Lower lobe of right lung (tissue), 2 donors: ENCODE data around the gene COL11A2. TPM values are rescaled to one million over a fixed set of nuclear protein-coding genes. Genes with fewer than 3 reads are reported as not detected.

ENCODE experiments used
- ATAC-seq, 2 donors: fragments of 200-7000 bp; cut with Tn5 transposase; one replicate each; pipeline ENCODE4 v1.9.1; 2020 to 2022; ENCODE audit warnings: mild to moderate bottlenecking in 2 of 2, moderate library complexity in 2 of 2
- DNase-seq: peaks from one replicate; pipeline ENCODE4 v3.0.0-alpha.2; 2020
- H3K27ac ChIP-seq: fragments of 200-600 bp; one replicate; pipeline ENCODE4 v1.8.0; 2022
- H3K27me3 ChIP-seq: fragments of 200-600 bp; one replicate; pipeline ENCODE4 v1.8.0; 2022; ENCODE audit warnings: low read depth
- H3K36me3 ChIP-seq: fragments of 200-600 bp; one replicate; pipeline ENCODE4 v1.8.0; 2022; ENCODE audit warnings: mild to moderate bottlenecking
- H3K4me1 ChIP-seq: fragments of 200-600 bp; one replicate; pipeline ENCODE4 v1.8.0; 2022
- H3K4me3 ChIP-seq: fragments of 200-600 bp; one replicate; pipeline ENCODE4 v1.8.0; 2022; ENCODE audit warnings: mild to moderate bottlenecking
- H3K9me3 ChIP-seq: fragments of 200-600 bp; one replicate; pipeline ENCODE4 v1.8.0; 2022
- intact Hi-C: fragments of 100-400 bp; cut with DNase I; formaldehyde crosslinking; loops from one replicate; pipeline ENCODE4 v1.11.0; 2022
- total RNA-seq: library from RNA; stranded (reverse); fragmentation: NEBNext Ultra II Directional; extraction: Animal tissue kit (Norgen Biotek cat#: 25700); gene quantifications from one replicate; pipeline ENCODE4 v1.2.1, GENCODE V29; 2021
- TF ChIP-seq, protein P1 (sequence below): fragments of 200-600 bp; IDR thresholded peaks from one replicate; pipeline ENCODE4 v1.8.0; 2022; ENCODE audit warnings: antibody characterized with exemption, mild to moderate bottlenecking
- donor health status: DM: no; HTN: yes; CAD: no; lungs with severe emphysema.

COL11A2 gene
- total RNA-seq, 1 donor from 2014 or later = 0.77 TPM

DNA sequence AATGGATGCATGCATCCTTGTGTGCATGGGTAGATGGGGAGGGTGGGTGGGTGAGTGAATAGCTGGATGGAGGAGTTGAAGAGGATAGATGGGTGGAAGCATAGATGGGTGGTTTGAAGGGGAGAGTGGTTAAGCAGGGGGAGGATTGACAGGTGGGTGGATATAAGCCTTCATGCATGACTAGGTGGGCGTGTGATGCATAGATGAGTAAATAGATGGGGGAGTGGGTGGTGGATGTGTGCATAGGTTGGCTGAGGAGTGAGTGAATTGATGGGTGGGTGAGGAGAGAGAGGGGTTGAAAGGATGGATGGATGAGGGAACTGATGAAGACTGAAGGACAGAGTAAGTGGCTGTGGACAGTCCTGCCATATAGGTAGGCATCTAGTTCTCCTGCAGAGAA, 4.5 kb downstream of the COL11A2 start:
- intact Hi-C loops = no loop called here
- no peak overlapping the region for H3K27ac ChIP-seq
- H3K4me3 ChIP-seq = no peak overlapping the region
- H3K36me3 ChIP-seq = no peaks in the 10 kb centered on the region
- DNase-seq (no peak), ATAC-seq (no peak)
- H3K9me3 ChIP-seq = no peaks in the 10 kb centered on the region
- peaks cover 16% of the 10 kb centered on the region for H3K4me1 ChIP-seq
- TF ChIP-seq, protein P1, sequence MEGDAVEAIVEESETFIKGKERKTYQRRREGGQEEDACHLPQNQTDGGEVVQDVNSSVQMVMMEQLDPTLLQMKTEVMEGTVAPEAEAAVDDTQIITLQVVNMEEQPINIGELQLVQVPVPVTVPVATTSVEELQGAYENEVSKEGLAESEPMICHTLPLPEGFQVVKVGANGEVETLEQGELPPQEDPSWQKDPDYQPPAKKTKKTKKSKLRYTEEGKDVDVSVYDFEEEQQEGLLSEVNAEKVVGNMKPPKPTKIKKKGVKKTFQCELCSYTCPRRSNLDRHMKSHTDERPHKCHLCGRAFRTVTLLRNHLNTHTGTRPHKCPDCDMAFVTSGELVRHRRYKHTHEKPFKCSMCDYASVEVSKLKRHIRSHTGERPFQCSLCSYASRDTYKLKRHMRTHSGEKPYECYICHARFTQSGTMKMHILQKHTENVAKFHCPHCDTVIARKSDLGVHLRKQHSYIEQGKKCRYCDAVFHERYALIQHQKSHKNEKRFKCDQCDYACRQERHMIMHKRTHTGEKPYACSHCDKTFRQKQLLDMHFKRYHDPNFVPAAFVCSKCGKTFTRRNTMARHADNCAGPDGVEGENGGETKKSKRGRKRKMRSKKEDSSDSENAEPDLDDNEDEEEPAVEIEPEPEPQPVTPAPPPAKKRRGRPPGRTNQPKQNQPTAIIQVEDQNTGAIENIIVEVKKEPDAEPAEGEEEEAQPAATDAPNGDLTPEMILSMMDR = no peak
- H3K27me3 ChIP-seq = peaks cover 28% of the 10 kb centered on the region

DNA sequence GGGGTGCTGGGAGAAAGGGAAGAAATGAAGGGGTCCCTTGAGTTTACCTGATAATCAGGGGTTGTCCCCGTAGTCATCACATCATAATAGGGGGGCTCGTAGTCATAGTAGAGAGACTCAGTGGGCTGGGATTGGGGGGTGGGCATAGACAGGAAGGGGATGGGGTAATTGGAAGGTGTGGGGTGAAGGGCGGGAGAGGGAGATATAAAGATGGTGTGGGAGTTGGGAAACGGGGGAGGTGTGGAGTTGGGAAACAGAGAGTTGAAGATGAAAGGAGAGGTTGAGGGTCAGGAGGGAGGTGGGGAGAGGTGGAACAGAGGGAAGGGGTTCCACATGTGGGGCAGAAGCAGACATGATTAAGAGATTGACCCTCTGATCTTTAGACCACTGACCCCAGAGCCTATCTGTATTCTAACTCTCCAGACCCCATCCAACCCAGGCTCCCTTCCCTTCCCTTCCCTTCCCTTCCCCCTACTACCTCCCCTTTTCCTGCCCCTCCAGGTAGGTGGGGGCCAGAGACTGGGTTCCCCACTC, 6.5 kb downstream of the COL11A2 start:
- no peak for ATAC-seq
- no peak for DNase-seq
- H3K4me1 ChIP-seq = no peaks in the 10 kb centered on the region
- H3K4me3 ChIP-seq = no peak overlapping the region
- H3K27me3 ChIP-seq = peaks cover 12% of the 10 kb centered on the region
- H3K36me3 ChIP-seq = no peaks in the 10 kb centered on the region
- TF ChIP-seq, protein P1 = no peak
- H3K9me3 ChIP-seq = no peaks in the 10 kb centered on the region
- intact Hi-C loops = no loop called here
- no peak overlapping the region for H3K27ac ChIP-seq

DNA sequence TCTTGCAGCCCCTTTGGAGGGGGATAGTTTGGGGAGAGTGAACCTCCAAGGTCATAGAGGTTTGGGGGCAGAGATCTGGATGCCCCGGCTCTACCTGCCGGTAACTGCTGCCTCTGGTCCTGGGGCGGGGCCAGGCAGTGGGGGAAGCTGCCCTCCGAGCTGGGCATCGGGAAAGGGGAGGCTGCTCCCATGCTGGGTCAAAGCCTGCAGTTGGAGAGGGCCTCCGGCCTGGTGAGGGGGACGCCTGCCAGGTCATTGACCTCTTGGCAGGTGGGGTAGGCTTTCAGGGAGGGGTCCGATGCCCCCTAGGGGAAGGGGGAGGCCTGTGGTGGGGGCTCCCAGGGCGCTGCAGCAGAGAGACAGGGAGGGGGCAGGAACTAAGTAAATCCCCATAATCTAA, 7.1 kb downstream of the COL11A2 start:
- no peaks in the 10 kb centered on the region for H3K4me1 ChIP-seq
- intact Hi-C loops = no loop called here
- TF ChIP-seq, protein P1 = no peak
- H3K4me3 ChIP-seq = no peak overlapping the region
- ATAC-seq (no peak), DNase-seq (no peak)
- H3K27ac ChIP-seq = no peak overlapping the region
- peaks cover 8% of the 10 kb centered on the region for H3K27me3 ChIP-seq
- no peaks in the 10 kb centered on the region for H3K36me3 ChIP-seq
- H3K9me3 ChIP-seq = no peaks in the 10 kb centered on the region

DNA sequence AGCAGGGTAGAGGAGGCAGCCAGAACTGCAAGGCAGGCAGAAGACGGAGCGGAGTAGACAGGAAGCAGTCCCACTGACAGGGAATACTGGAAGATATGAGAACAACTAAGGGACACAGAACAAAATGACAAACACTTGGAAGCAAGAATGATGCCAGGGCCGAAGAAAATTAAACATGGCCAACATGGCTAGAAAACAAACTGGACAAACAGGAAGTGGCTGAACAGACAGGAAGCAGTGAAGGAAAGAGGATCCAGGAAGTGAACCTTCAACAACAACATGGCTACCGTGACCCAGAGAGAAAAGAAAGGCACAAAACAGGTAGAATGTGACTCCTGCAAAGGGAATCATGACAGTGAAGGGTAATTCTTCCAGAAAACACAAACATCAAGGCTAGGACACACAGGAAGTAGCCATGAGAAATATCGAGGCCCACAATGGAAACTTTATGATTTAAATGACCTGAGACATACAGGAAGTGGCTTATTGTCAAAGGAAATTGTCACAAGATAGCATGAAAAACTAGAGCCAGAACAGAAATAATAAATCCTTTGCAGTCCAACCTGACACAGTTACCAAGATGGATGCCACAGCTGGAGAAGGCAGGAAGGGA, 9.1 kb downstream of the COL11A2 start:
- Histone ChIP-seq H3K36me3 (no peaks in the 10 kb centered on the region), H3K4me3 (no peak overlapping the region), H3K9me3 (no peaks in the 10 kb centered on the region), H3K27me3 (no peaks in the 10 kb centered on the region), H3K27ac (peak overlapping the region; percentile 8), H3K4me1 (no peaks in the 10 kb centered on the region)
- ATAC-seq (no peak), DNase-seq (no peak)
- intact Hi-C loops = no loop called here
- TF ChIP-seq, protein P1 = no peak

GRCh38 chr6:33181141-33181540, 11.1 kb downstream of the COL11A2 start:
- TF ChIP-seq, protein P1 = no peak

More at GRCh38 chr6:33181141-33181540, 11.1 kb downstream of the COL11A2 start:
- Histone ChIP-seq H3K4me3 (no peak overlapping the region), H3K36me3 (no peaks in the 10 kb centered on the region), H3K27ac (no peak overlapping the region), H3K9me3 (no peaks in the 10 kb centered on the region), H3K4me1 (no peaks in the 10 kb centered on the region), H3K27me3 (no peaks in the 10 kb centered on the region)
- intact Hi-C loops = no loop called here
- ATAC-seq (no peak), DNase-seq (no peak)
